ENCODE data around the gene ANKUB1. TPM values are rescaled to one million over a fixed set of nuclear protein-coding genes. Genes with fewer than 3 reads are reported as not detected.

Gene ANKUB1
- total RNA-seq, 2 donors from 2014 or later, result not detected

DNA sequence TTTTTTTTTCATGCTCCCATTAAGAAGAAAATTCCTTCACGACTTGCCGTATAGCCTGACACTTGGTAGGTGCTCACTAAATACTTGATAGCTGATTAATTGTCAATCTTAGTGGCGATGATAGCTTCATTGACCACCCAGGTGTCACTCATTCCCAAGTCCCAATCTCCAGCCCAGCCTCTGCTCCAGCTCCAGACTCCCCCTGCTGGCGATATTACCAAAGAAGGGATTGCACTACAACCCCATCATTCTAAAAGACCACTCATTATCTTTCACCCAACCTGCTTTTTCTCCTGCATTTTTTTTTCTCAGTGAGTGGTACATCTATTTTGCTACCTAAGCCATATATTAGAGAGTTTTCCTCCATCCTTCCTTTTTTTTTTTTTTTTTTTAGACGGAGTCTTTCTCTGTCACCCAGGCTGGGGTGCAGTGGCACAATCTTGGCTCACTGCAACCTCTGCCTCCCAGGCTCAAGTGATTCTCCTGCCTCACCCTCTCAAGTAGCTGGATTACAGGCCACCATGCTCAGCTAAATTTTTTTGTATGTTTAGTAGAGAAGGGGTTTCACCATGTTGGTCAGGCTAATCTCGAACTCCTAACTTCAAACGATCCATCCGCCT, 20.6 kb downstream of the ANKUB1 start:
- intact Hi-C loops (cut with DNase I), result loop anchor here (5.0 kb wide), 1 partner anchor 259 kb away; no protein-coding TSS in a partner anchor
- TF ChIP-seq, protein P1, sequence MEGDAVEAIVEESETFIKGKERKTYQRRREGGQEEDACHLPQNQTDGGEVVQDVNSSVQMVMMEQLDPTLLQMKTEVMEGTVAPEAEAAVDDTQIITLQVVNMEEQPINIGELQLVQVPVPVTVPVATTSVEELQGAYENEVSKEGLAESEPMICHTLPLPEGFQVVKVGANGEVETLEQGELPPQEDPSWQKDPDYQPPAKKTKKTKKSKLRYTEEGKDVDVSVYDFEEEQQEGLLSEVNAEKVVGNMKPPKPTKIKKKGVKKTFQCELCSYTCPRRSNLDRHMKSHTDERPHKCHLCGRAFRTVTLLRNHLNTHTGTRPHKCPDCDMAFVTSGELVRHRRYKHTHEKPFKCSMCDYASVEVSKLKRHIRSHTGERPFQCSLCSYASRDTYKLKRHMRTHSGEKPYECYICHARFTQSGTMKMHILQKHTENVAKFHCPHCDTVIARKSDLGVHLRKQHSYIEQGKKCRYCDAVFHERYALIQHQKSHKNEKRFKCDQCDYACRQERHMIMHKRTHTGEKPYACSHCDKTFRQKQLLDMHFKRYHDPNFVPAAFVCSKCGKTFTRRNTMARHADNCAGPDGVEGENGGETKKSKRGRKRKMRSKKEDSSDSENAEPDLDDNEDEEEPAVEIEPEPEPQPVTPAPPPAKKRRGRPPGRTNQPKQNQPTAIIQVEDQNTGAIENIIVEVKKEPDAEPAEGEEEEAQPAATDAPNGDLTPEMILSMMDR (IDR thresholded peaks at IDR 0.05), result peak; percentile 63
- Histone ChIP-seq H3K27me3 (no peaks in the 10 kb centered on the region), H3K9ac (ENCODE audit: low read depth in 2 of 2, low read length in 2 of 2) (no peak overlapping the region), H3K4me3 (no peak overlapping the region), H3K9me3 (no peaks in the 10 kb centered on the region), H3K4me1 (no peaks in the 10 kb centered on the region), H3K36me3 (no peaks in the 10 kb centered on the region), H3K27ac (no peak overlapping the region)
- DNase-seq, result peak; percentile 56

DNA sequence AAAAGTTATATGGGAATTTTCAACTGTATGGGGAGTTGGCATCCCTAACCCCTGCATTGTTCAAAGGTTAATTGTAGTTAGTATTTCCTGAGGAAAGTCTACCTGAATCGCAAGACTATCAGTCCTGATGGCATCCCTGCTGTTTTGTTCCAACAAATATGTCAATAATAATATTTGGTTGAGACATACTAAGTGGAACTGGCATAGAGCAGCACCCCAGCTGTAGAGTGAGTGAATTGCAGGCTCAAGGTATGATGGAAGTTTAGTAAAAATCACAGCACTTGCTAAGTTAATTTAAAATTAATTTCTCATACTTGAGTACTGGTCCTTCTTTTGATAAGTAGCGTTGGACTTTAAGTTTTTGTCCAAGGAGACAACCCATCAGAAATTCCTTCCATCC, 22.1 kb downstream of the ANKUB1 start:
- intact Hi-C loops (cut with DNase I), result loop anchor here (5.0 kb wide), 1 partner anchor 258 kb away; no protein-coding TSS in a partner anchor
- Histone ChIP-seq H3K4me3 (no peak overlapping the region), H3K27me3 (no peaks in the 10 kb centered on the region), H3K9ac (ENCODE audit: low read depth in 2 of 2, low read length in 2 of 2) (no peak overlapping the region), H3K27ac (no peak overlapping the region), H3K9me3 (no peaks in the 10 kb centered on the region), H3K36me3 (no peaks in the 10 kb centered on the region), H3K4me1 (no peaks in the 10 kb centered on the region)
- no peak for DNase-seq
- TF ChIP-seq, protein P1 (IDR thresholded peaks at IDR 0.05), result no peak

DNA sequence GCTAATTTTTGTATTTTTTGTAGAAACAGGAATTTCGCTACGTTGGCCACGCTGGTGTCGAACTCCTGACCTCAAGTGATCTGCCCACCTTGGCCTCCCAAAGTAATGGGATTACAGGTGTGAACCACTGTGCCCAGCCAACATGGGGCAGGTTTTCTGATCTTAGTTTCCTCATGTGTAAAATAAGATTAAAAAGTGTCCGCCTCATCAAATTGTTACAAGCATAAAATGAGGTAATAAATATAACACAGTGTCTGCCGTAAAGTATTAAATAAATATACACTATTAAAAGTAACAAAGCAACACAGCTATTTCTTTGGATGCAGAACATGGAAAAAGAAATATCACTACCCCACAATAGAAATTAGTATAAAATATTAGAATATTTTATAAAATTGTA, 23.6 kb downstream of the ANKUB1 start:
- H3K27me3 ChIP-seq, result no peaks in the 10 kb centered on the region
- H3K9me3 ChIP-seq, result no peaks in the 10 kb centered on the region
- no peak overlapping the region for H3K27ac ChIP-seq
- no peak overlapping the region for H3K9ac ChIP-seq (ENCODE audit: low read depth in 2 of 2, low read length in 2 of 2)
- TF ChIP-seq, protein P1 (IDR thresholded peaks at IDR 0.05), result no peak
- no peak for DNase-seq
- H3K36me3 ChIP-seq, result no peaks in the 10 kb centered on the region
- H3K4me3 ChIP-seq, result no peak overlapping the region
- intact Hi-C loops (cut with DNase I), result no loop called here
- H3K4me1 ChIP-seq, result no peaks in the 10 kb centered on the region

DNA sequence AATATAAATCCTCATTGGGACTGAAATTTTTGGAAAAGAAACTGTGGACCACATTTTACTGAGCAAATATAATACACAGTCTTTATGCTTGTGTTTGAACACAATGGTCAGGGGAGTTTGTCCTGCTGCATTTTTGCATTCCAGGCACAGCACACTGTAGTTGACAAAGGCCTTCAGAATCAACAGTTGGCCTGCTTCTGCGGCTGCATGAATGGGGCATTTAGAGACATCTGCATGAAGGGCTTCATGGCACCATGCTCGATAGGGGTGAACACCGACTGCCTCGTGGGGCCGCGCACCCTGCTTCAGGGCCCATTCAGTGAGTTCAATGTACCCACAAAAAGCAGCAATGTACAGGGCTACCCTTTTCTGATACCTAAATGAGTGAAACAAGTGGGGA, 24.6 kb downstream of the ANKUB1 start:
- no peaks in the 10 kb centered on the region for H3K9me3 ChIP-seq
- DNase-seq, result no peak
- no peaks in the 10 kb centered on the region for H3K36me3 ChIP-seq
- peaks cover 4% of the 10 kb centered on the region for H3K27me3 ChIP-seq
- no peaks in the 10 kb centered on the region for H3K4me1 ChIP-seq
- H3K9ac ChIP-seq (ENCODE audit: low read depth in 2 of 2, low read length in 2 of 2), result no peak overlapping the region
- no peak overlapping the region for H3K27ac ChIP-seq
- intact Hi-C loops (cut with DNase I), result no loop called here
- no peak overlapping the region for H3K4me3 ChIP-seq
- TF ChIP-seq, protein P1 (IDR thresholded peaks at IDR 0.05), result no peak

DNA sequence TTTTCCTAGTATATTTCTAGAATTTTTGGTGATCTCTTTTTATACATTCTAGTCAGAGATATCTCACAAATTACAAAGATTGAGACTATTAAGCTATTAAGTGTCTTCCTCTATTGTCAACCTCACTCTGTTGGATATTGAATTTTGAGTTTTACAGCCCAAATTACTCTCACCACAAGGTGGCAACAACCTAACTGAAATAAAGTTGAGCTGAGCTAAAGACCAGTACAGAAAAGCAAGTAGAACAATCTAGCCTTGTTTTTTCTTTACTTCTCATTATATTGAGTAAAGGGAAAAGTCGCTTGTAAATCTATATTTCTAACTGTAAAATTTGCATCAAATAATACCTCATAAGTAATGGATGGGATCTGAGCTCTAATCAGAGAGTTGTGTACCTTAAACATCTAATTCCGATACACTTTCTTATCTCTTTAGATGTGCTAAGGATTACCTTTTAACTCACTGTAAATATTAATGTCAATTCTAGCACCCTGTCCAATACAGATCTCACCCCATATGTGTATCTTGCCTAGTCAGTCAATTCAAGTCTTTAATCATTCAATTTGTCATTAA, 26.5 kb downstream of the ANKUB1 start:
- TF ChIP-seq, protein P1 (IDR thresholded peaks at IDR 0.05), result peak; percentile 16
- intact Hi-C loops (cut with DNase I), result no loop called here
- Histone ChIP-seq H3K27ac (no peak overlapping the region), H3K4me3 (no peak overlapping the region), H3K36me3 (no peaks in the 10 kb centered on the region), H3K9me3 (no peaks in the 10 kb centered on the region), H3K9ac (ENCODE audit: low read depth in 2 of 2, low read length in 2 of 2) (no peak overlapping the region), H3K27me3 (peaks cover 9% of the 10 kb centered on the region), H3K4me1 (no peaks in the 10 kb centered on the region)
- DNase-seq, result no peak

Measured in colonic mucosa (tissue), 4 donors.